HepG2 (cell line): ENCODE data around the gene CA14. TPM values are rescaled to one million over a fixed set of nuclear protein-coding genes. Genes with fewer than 3 reads are reported as not detected.

Experiments
- GATAD2A ChIP-seq: IDR thresholded peaks from 2 replicates; pipeline ENCODE4 v1.6.1; 2016
- MYC ChIP-seq: sonication (generic); formaldehyde crosslinking; IDR thresholded peaks from 2 replicates; pipeline ENCODE4 v1.9.0; 2021; ENCODE audit warnings: missing genetic modification reagents, borderline replicate concordance
- NFRKB ChIP-seq: fragments of 450-650 bp; IDR thresholded peaks from 2 replicates; pipeline ENCODE4 v1.6.1; 2017
- POLR2AphosphoS5 ChIP-seq: IDR thresholded peaks from 2 replicates; pipeline ENCODE4 v1.6.1; 2012; ENCODE audit warnings: low read depth, low read length
- PPARG ChIP-seq: conservative IDR thresholded peaks from 2 replicates; pipeline ENCODE4 v1.6.1; 2016; ENCODE audit warnings: missing biosample characterization, missing genetic modification reagents
- SUZ12 ChIP-seq: fragments of 150-350 bp; IDR thresholded peaks from 2 replicates; pipeline ENCODE4 v1.6.1; 2014; ENCODE audit warnings: low read depth, low read length
- XBP1 ChIP-seq: sonication (generic); formaldehyde crosslinking; IDR thresholded peaks from 2 replicates; pipeline ENCODE4 v1.5.0; 2020; ENCODE audit warnings: missing genetic modification reagents
- ZBTB1 ChIP-seq: sonication (generic); formaldehyde crosslinking; IDR thresholded peaks from 2 replicates; pipeline ENCODE4 v1.4.0; 2020; ENCODE audit warnings: missing genetic modification reagents, borderline replicate concordance
- ZMYM4 ChIP-seq: sonication (generic); formaldehyde crosslinking; IDR thresholded peaks from 2 replicates; pipeline ENCODE4 v1.8.1; 2023; ENCODE audit warnings: mild to moderate bottlenecking, missing genetic modification reagents
- ZNF468 ChIP-seq: sonication (generic); formaldehyde crosslinking; IDR thresholded peaks from 2 replicates; pipeline ENCODE4 v1.8.0; 2022; ENCODE audit warnings: mild to moderate bottlenecking, moderate library complexity, missing genetic modification reagents
- ZNF768 ChIP-seq: sonication (generic); formaldehyde crosslinking; IDR thresholded peaks from 2 replicates; pipeline ENCODE4 v1.4.0; 2020; ENCODE audit warnings: missing genetic modification reagents
- ZNF850 ChIP-seq: sonication (generic); formaldehyde crosslinking; conservative IDR thresholded peaks from 2 replicates; pipeline ENCODE4 v1.9.0; 2021; ENCODE audit warnings: mild to moderate bottlenecking, missing genetic modification reagents
- ZNF883 ChIP-seq: sonication (generic); formaldehyde crosslinking; IDR thresholded peaks from 2 replicates; pipeline ENCODE4 v1.5.1; 2020; ENCODE audit warnings: mild to moderate bottlenecking, missing genetic modification reagents; ENCODE audit errors: not compliant biosample characterization
- ZSCAN31 ChIP-seq: sonication (generic); formaldehyde crosslinking; IDR thresholded peaks from 2 replicates; pipeline ENCODE4 v1.5.0; 2020; ENCODE audit warnings: low read depth, mild to moderate bottlenecking, missing genetic modification reagents
- polyA plus RNA-seq, 8 experiments: library from polyadenylated mRNA; depleted of rRNA in 3 of 8; stranded (reverse) in 7 of 8; unstranded in 1 of 8; fragments of >200 nt; fragmentation: Illumina TruSeq in 4 of 8; extraction: Trizol in 4 of 8; gene quantifications; 2 replicates each; pipeline versions ENCODE4 v1.2.1 to v1.2.3, GENCODE V29; 2011 to 2016; ENCODE audit warnings: low read depth in 4 of 8, missing spikeins in 1 of 8, mixed read lengths in 1 of 8; ENCODE audit not compliant: insufficient read depth in 1 of 8
- total RNA-seq, 5 experiments: library from RNA; depleted of rRNA; stranded (reverse); fragments of >200 nt; fragmentation: Illumina TruSeq; extraction: Trizol; gene quantifications; 2 replicates each; pipeline ENCODE4 v1.2.3, GENCODE V29; 2016; ENCODE audit warnings: low read depth in 1 of 5
- TF ChIP-seq, protein P1 (sequence below): sonication (generic); formaldehyde crosslinking; IDR thresholded peaks from 2 replicates; pipeline ENCODE4 v1.8.0; 2022; ENCODE audit warnings: low read depth, missing genetic modification reagents
- TF ChIP-seq, protein P2 (sequence below): sonication (generic); formaldehyde crosslinking; IDR thresholded peaks from 2 replicates; pipeline ENCODE4 v1.5.1; 2020; ENCODE audit warnings: missing genetic modification reagents, mild to moderate bottlenecking, borderline replicate concordance
- TF ChIP-seq, protein P3 (sequence below): sonication (generic); formaldehyde crosslinking; IDR thresholded peaks from 2 replicates; pipeline ENCODE4 v1.4.0; 2020; ENCODE audit warnings: missing genetic modification reagents, borderline replicate concordance
- TF ChIP-seq, protein P4 (sequence below): sonication (generic); formaldehyde crosslinking; conservative IDR thresholded peaks from 2 replicates; pipeline ENCODE4 v1.5.0; 2020; ENCODE audit warnings: missing genetic modification reagents
- TF ChIP-seq, protein P5 (sequence below): sonication (generic); formaldehyde crosslinking; IDR thresholded peaks from 2 replicates; pipeline ENCODE4 v1.4.0; 2020; ENCODE audit warnings: missing genetic modification reagents

Gene CA14
- total and polyA plus RNA-seq, 2 of the 13 experiments (the other 11 are each of a cell fraction or from before 2014, with no cell fraction given), result 2.4 to 8.5 TPM

DNA sequence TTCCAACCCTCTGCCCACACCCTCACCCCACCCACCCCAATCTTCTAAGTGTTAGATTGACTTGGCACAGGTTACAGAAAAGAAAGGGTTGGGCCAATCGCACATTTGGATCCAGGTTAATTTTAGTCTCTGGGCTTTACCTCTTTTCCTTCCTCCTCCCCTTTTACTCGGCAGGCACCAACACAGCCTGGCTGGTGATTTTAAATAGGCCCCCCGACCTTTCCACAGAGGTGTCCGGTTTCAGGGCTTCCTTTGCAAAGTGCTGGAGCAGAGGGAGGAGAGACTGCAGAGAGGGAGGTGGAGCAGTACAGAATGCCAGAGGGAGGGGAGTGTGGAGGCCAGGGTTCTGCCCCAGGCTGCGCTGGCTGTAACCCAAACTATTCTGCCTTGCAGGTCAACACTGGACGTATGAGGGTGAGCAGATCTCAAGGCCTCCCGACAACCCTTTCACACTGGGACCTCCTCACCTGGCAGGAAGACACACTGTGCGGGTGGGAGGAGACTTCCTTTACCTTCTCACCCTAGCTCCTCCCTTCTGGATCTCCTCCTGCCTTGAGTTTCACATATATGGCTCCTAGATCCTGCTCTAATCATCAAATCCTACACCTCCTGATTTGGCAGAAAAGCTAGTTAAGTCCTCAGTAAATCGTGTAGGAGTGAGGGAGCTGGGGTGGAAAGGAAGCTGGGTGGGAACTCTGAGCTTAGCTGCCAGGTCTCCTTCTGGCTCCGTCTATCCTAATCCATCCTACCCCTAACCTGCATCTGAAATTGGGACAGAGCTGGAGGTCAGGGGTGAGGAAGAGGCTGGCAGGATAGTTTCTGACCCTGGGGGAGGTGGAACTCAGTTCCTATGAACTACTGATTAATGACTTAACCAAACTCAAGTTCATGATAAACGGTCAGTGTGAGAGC, 2.4 kb downstream of the CA14 start (continued):
- TF ChIP-seq, protein P1, sequence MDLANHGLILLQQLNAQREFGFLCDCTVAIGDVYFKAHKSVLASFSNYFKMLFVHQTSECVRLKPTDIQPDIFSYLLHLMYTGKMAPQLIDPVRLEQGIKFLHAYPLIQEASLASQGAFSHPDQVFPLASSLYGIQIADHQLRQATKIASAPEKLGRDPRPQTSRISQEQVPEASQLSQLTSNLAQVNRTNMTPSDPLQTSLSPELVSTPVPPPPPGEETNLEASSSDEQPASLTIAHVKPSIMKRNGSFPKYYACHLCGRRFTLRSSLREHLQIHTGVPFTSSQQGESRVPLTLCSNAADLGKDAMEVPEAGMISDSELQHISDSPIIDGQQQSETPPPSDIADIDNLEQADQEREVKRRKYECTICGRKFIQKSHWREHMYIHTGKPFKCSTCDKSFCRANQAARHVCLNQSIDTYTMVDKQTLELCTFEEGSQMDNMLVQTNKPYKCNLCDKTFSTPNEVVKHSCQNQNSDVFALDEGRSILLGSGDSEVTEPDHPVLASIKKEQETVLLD (CRISPR knock-in tag), result no peak
- TF ChIP-seq XBP1 (CRISPR knock-in tag), result no peak
- TF ChIP-seq SUZ12, result no peak
- TF ChIP-seq, protein P2, sequence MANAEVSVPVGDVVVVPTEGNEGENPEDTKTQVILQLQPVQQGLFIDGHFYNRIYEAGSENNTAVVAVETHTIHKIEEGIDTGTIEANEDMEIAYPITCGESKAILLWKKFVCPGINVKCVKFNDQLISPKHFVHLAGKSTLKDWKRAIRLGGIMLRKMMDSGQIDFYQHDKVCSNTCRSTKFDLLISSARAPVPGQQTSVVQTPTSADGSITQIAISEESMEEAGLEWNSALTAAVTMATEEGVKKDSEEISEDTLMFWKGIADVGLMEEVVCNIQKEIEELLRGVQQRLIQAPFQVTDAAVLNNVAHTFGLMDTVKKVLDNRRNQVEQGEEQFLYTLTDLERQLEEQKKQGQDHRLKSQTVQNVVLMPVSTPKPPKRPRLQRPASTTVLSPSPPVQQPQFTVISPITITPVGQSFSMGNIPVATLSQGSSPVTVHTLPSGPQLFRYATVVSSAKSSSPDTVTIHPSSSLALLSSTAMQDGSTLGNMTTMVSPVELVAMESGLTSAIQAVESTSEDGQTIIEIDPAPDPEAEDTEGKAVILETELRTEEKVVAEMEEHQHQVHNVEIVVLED (CRISPR knock-in tag), result peak; percentile 26; the same call in 1 of the 2 replicates
- no peak for TF ChIP-seq ZNF768 (CRISPR knock-in tag)
- TF ChIP-seq PPARG, result no peak
- TF ChIP-seq, protein P3, sequence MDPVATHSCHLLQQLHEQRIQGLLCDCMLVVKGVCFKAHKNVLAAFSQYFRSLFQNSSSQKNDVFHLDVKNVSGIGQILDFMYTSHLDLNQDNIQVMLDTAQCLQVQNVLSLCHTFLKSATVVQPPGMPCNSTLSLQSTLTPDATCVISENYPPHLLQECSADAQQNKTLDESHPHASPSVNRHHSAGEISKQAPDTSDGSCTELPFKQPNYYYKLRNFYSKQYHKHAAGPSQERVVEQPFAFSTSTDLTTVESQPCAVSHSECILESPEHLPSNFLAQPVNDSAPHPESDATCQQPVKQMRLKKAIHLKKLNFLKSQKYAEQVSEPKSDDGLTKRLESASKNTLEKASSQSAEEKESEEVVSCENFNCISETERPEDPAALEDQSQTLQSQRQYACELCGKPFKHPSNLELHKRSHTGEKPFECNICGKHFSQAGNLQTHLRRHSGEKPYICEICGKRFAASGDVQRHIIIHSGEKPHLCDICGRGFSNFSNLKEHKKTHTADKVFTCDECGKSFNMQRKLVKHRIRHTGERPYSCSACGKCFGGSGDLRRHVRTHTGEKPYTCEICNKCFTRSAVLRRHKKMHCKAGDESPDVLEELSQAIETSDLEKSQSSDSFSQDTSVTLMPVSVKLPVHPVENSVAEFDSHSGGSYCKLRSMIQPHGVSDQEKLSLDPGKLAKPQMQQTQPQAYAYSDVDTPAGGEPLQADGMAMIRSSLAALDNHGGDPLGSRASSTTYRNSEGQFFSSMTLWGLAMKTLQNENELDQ (CRISPR knock-in tag), result no peak
- TF ChIP-seq GATAD2A (CRISPR knock-in tag), result peak; percentile 47; the same call in 1 of the 2 replicates
- no peak; the same call in 1 of the 2 replicates for TF ChIP-seq POLR2AphosphoS5
- TF ChIP-seq ZNF850 (CRISPR knock-in tag), result no peak
- no peak for TF ChIP-seq ZNF468
- TF ChIP-seq ZMYM4 (CRISPR knock-in tag), result peak; percentile 32; the same call in 1 of the 2 replicates
- TF ChIP-seq NFRKB, result no peak
- no peak for TF ChIP-seq ZNF883
- no peak for TF ChIP-seq ZBTB1
- no peak for TF ChIP-seq ZSCAN31
- TF ChIP-seq, protein P4, sequence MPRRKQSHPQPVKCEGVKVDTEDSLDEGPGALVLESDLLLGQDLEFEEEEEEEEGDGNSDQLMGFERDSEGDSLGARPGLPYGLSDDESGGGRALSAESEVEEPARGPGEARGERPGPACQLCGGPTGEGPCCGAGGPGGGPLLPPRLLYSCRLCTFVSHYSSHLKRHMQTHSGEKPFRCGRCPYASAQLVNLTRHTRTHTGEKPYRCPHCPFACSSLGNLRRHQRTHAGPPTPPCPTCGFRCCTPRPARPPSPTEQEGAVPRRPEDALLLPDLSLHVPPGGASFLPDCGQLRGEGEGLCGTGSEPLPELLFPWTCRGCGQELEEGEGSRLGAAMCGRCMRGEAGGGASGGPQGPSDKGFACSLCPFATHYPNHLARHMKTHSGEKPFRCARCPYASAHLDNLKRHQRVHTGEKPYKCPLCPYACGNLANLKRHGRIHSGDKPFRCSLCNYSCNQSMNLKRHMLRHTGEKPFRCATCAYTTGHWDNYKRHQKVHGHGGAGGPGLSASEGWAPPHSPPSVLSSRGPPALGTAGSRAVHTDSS (CRISPR knock-in tag), result no peak
- TF ChIP-seq MYC (CRISPR knock-in tag), result no peak
- TF ChIP-seq, protein P5, sequence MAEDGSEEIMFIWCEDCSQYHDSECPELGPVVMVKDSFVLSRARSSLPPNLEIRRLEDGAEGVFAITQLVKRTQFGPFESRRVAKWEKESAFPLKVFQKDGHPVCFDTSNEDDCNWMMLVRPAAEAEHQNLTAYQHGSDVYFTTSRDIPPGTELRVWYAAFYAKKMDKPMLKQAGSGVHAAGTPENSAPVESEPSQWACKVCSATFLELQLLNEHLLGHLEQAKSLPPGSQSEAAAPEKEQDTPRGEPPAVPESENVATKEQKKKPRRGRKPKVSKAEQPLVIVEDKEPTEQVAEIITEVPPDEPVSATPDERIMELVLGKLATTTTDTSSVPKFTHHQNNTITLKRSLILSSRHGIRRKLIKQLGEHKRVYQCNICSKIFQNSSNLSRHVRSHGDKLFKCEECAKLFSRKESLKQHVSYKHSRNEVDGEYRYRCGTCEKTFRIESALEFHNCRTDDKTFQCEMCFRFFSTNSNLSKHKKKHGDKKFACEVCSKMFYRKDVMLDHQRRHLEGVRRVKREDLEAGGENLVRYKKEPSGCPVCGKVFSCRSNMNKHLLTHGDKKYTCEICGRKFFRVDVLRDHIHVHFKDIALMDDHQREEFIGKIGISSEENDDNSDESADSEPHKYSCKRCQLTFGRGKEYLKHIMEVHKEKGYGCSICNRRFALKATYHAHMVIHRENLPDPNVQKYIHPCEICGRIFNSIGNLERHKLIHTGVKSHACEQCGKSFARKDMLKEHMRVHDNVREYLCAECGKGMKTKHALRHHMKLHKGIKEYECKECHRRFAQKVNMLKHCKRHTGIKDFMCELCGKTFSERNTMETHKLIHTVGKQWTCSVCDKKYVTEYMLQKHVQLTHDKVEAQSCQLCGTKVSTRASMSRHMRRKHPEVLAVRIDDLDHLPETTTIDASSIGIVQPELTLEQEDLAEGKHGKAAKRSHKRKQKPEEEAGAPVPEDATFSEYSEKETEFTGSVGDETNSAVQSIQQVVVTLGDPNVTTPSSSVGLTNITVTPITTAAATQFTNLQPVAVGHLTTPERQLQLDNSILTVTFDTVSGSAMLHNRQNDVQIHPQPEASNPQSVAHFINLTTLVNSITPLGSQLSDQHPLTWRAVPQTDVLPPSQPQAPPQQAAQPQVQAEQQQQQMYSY (CRISPR knock-in tag), result no peak
